ENCODE measurements around the gene PPP1R3E. TPM values are rescaled to one million over a fixed set of nuclear protein-coding genes. Genes with fewer than 3 reads are reported as not detected.

PPP1R3E gene
- polyA plus RNA-seq, 1 donor from 2014 or later: 17.2 TPM

GRCh38 chr14:23320584-23321571 lies 18.2 kb upstream of the PPP1R3E start, which contains the start of gene PABPN1:
Gene PABPN1 (plus strand): TSS chr14:23321457. CDS start chr14:23321470, 13 bp downstream.
- no peaks in the 10 kb centered on the region for H4K20me1 ChIP-seq (ENCODE audit: insufficient read depth)
- no peaks in the 10 kb centered on the region for H3K36me3 ChIP-seq (ENCODE audit: insufficient read depth, low read length)
- H2AFZ ChIP-seq (ENCODE audit: low read depth, low read length): peak within 1 kb of the TSS; percentile 92
- no peaks in the 10 kb centered on the region for H3K9me3 ChIP-seq (ENCODE audit: low read length)
- TF ChIP-seq, protein P1, sequence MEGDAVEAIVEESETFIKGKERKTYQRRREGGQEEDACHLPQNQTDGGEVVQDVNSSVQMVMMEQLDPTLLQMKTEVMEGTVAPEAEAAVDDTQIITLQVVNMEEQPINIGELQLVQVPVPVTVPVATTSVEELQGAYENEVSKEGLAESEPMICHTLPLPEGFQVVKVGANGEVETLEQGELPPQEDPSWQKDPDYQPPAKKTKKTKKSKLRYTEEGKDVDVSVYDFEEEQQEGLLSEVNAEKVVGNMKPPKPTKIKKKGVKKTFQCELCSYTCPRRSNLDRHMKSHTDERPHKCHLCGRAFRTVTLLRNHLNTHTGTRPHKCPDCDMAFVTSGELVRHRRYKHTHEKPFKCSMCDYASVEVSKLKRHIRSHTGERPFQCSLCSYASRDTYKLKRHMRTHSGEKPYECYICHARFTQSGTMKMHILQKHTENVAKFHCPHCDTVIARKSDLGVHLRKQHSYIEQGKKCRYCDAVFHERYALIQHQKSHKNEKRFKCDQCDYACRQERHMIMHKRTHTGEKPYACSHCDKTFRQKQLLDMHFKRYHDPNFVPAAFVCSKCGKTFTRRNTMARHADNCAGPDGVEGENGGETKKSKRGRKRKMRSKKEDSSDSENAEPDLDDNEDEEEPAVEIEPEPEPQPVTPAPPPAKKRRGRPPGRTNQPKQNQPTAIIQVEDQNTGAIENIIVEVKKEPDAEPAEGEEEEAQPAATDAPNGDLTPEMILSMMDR (IDR thresholded peaks at IDR 0.05; ENCODE audit: poor library complexity, severe bottlenecking): peak; percentile 33
- TF ChIP-seq EZH2 (IDR thresholded peaks at IDR 0.05; ENCODE audit: borderline replicate concordance, insufficient read depth, low read length, poor library complexity, severe bottlenecking): no peak
- TF ChIP-seq POLR2AphosphoS5 (IDR thresholded peaks at IDR 0.05): peak; percentile 81
- no peak for TF ChIP-seq SMC3 (conservative IDR thresholded peaks at IDR 0.05; ENCODE audit: poor library complexity)
- peak; percentile 29 for TF ChIP-seq TAF1 (IDR thresholded peaks at IDR 0.05; ENCODE audit: low read depth)
- TF ChIP-seq MXI1 (conservative IDR thresholded peaks at IDR 0.05; ENCODE audit: poor library complexity, severe bottlenecking): peak; percentile 32
- TF ChIP-seq EP300 (conservative IDR thresholded peaks at IDR 0.05; ENCODE audit: poor library complexity, severe bottlenecking): peak; percentile 66
- TF ChIP-seq RAD21 (conservative IDR thresholded peaks at IDR 0.05): no peak
- TF ChIP-seq REST (IDR thresholded peaks at IDR 0.05; ENCODE audit: borderline replicate concordance): peak; percentile 72
- H3F3A ChIP-seq (ENCODE audit: insufficient read depth, low read length, poor library complexity, severe bottlenecking): peaks cover 10% of the 10 kb centered on the region
- H3K9ac ChIP-seq (ENCODE audit: low read length): peak within 1 kb of the TSS; percentile 99
- H3K4me2 ChIP-seq (ENCODE audit: low read length): peak within 1 kb of the TSS; percentile 85
- peak within 1 kb of the TSS; percentile 76 for H3K4me3 ChIP-seq (ENCODE audit: low read length)
- H3K27ac ChIP-seq (ENCODE audit: low read length): peak within 1 kb of the TSS; percentile 98
- no peaks in the 10 kb centered on the region for H3K27me3 ChIP-seq (ENCODE audit: insufficient read depth, low read depth, low read length)
- H3K79me2 ChIP-seq (replicated peaks; ENCODE audit: insufficient read depth, low read length): peaks cover 23% of the 10 kb centered on the region
- H3K9me2 ChIP-seq (ENCODE audit: insufficient read depth, low read length): no peaks in the 10 kb centered on the region

DNA sequence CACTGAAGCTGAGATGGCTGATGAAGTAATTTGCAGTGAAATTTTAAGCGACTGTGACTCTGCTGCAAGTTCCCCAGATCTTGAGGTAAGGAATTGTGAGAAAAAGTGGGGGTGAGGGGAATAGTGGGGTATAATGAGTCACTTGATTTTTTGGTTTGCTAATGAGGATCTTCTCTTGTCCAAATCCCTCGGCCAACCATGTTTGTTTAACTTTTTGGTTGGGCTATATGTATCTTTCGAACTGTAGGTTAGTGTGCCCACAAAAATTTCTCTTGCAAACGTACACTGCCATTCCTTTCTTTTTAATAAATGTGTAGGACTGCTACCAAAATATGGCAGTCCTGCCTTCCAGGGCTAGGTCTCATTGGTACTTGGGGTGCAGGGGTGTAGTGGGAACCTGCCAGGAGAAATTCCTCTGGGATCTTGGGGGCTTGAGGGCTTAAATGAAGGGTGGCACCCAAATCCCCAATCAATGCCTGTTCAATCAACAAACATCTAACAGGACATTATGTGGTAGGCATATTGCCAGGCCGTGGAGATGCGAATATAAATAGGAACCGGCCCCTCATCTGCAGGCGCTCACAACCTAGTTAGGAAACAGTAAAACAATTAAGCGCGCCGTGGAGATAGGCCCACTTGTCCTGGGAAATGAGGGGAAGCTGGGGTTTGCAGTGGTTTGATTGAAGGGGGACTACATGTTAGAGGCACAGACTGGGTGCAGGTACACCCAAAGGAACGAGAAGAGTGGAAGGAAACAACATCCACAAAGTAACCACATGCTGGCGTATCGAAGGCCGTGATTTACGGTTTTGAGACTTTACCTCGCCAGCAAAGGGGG lies 17.3 kb upstream of the PPP1R3E start:
- Histone ChIP-seq H2AFZ (ENCODE audit: low read depth, low read length) (peak overlapping the region; percentile 92), H3K4me3 (ENCODE audit: low read length) (peak overlapping the region; percentile 64), H3F3A (ENCODE audit: insufficient read depth, low read length, poor library complexity, severe bottlenecking) (peaks cover 10% of the 10 kb centered on the region), H3K79me2 (replicated peaks; ENCODE audit: insufficient read depth, low read length) (peaks cover 23% of the 10 kb centered on the region), H3K9ac (ENCODE audit: low read length) (peak overlapping the region; percentile 72), H4K20me1 (ENCODE audit: insufficient read depth) (no peaks in the 10 kb centered on the region), H3K27me3 (ENCODE audit: insufficient read depth, low read depth, low read length) (no peaks in the 10 kb centered on the region), H3K36me3 (ENCODE audit: insufficient read depth, low read length) (no peaks in the 10 kb centered on the region), H3K27ac (ENCODE audit: low read length) (peak overlapping the region; percentile 97), H3K9me3 (ENCODE audit: low read length) (no peaks in the 10 kb centered on the region), H3K4me2 (ENCODE audit: low read length) (peak overlapping the region; percentile 65), H3K9me2 (ENCODE audit: insufficient read depth, low read length) (no peaks in the 10 kb centered on the region)
- TF ChIP-seq TAF1 (IDR thresholded peaks at IDR 0.05; ENCODE audit: low read depth) (no peak), MXI1 (conservative IDR thresholded peaks at IDR 0.05; ENCODE audit: poor library complexity, severe bottlenecking) (no peak), RAD21 (conservative IDR thresholded peaks at IDR 0.05) (no peak), EZH2 (IDR thresholded peaks at IDR 0.05; ENCODE audit: borderline replicate concordance, insufficient read depth, low read length, poor library complexity, severe bottlenecking) (no peak), POLR2AphosphoS5 (IDR thresholded peaks at IDR 0.05) (no peak), SMC3 (conservative IDR thresholded peaks at IDR 0.05; ENCODE audit: poor library complexity) (no peak), EP300 (conservative IDR thresholded peaks at IDR 0.05; ENCODE audit: poor library complexity, severe bottlenecking) (no peak), REST (IDR thresholded peaks at IDR 0.05; ENCODE audit: borderline replicate concordance) (no peak)
- TF ChIP-seq, protein P1 (IDR thresholded peaks at IDR 0.05; ENCODE audit: poor library complexity, severe bottlenecking): no peak

Measured in neural cell (in vitro differentiated cells).